ENCODE results near the gene GLRA3. TPM values are rescaled to one million over a fixed set of nuclear protein-coding genes. Genes with fewer than 3 reads are reported as not detected.

GLRA3 gene
- total and polyA plus RNA-seq, 2 of the 8 experiments (the other 6 are each of a cell fraction or from before 2014, with no cell fraction given), result 0.02 TPM; not detected in 1

GRCh38 chr4:174835536-174835935 is 6.5 kb upstream of the GLRA3 start:
- no peak overlapping the region for H2BK12ac ChIP-seq (ENCODE audit: low read depth, low read length)
- no peak overlapping the region for H4K5ac ChIP-seq (ENCODE audit: insufficient read length, low read depth, low read length)

More at GRCh38 chr4:174835536-174835935, 6.5 kb upstream of the GLRA3 start:
- Histone ChIP-seq H3K79me2 (ENCODE audit: control insufficient read depth in 1 of 2, insufficient read depth in 2 of 2, low read length in 2 of 2) (no peaks in the 10 kb centered on the region), H3K4me3 (ENCODE audit: extremely low read depth in 1 of 4, insufficient read depth in 2 of 4, low read depth in 3 of 4, low read length in 4 of 4) (no peak overlapping the region), H3K23ac (ENCODE audit: insufficient read length) (no peak overlapping the region), H3K4ac (replicated peaks; ENCODE audit: insufficient read length, low read depth, low read length) (no peak overlapping the region), H4K20me1 (replicated peaks in 1 of 2; ENCODE audit: control insufficient read depth in 1 of 2, insufficient read depth in 2 of 2, low read length in 2 of 2) (no peaks in the 10 kb centered on the region), H3K18ac (ENCODE audit: extremely low read depth, low read length) (no peak overlapping the region), H3K4me2 (ENCODE audit: insufficient read depth in 1 of 2, low read depth in 2 of 2, low read length in 2 of 2) (no peak overlapping the region), H3K14ac (ENCODE audit: insufficient read length) (no peak overlapping the region), H3K36me3 (ENCODE audit: control insufficient read depth in 2 of 4, insufficient read depth in 4 of 4, low read length in 3 of 4) (no peaks in the 10 kb centered on the region), H3K9me3 (ENCODE audit: insufficient read depth in 2 of 2, low read depth in 1 of 2, low read length in 1 of 2) (no peaks in the 10 kb centered on the region), H3K4me1 (replicated peaks in 1 of 4; ENCODE audit: control insufficient read depth in 3 of 4, insufficient read depth in 4 of 4, low read length in 3 of 4) (no peaks in the 10 kb centered on the region), H4K8ac (ENCODE audit: extremely low read depth, insufficient read depth, low read length) (no peak overlapping the region), H3K23me2 (ENCODE audit: low read depth, low read length) (no peaks in the 10 kb centered on the region), H3K27ac (ENCODE audit: low read depth, low read length) (no peak overlapping the region), H3K79me1 (ENCODE audit: low read depth, low read length) (no peaks in the 10 kb centered on the region), H2AFZ (ENCODE audit: low read length) (no peak overlapping the region), H3K56ac (replicated peaks; ENCODE audit: insufficient read length, low read depth, low read length) (no peak overlapping the region), H2BK15ac (ENCODE audit: low read length) (no peak overlapping the region), H2BK120ac (replicated peaks; ENCODE audit: low read depth, low read length) (no peak overlapping the region), H3K27me3 (replicated peaks in 1 of 4; ENCODE audit: control insufficient read depth in 3 of 4, extremely low read depth in 1 of 4, insufficient read depth in 3 of 4, low read length in 3 of 4) (no peaks in the 10 kb centered on the region), H2BK5ac (ENCODE audit: low read depth, low read length) (no peak overlapping the region), H2AK5ac (ENCODE audit: low read depth, low read length) (no peak overlapping the region), H3K9ac (replicated peaks in 1 of 4; ENCODE audit: extremely low read depth in 1 of 4, low read depth in 3 of 4, low read length in 3 of 4) (no peak overlapping the region), H4K91ac (replicated peaks; ENCODE audit: insufficient read length, low read length) (no peak overlapping the region), H2BK20ac (ENCODE audit: low read length) (no peak overlapping the region)
- FAIRE-seq (no peak), DNase-seq (ENCODE audit: low read depth in 1 of 2, low spot score in 2 of 2) (no peak)
- POLR2A ChIA-PET (ENCODE audit: partially characterized antibody), result no interaction called here
- CTCF ChIA-PET (ENCODE audit: partially characterized antibody), result no interaction called here
- TF ChIP-seq ASH2L (IDR thresholded peaks at IDR 0.05; ENCODE audit: low read length) (no peak), ATF2 (IDR thresholded peaks at IDR 0.05; ENCODE audit: low read length) (no peak), RXRA (IDR thresholded peaks at IDR 0.05; ENCODE audit: insufficient read depth, low read depth, low read length) (no peak), EGR1 (IDR thresholded peaks at IDR 0.05; ENCODE audit: borderline replicate concordance, low read depth, low read length) (no peak), CTCF (IDR thresholded peaks at IDR 0.05; ENCODE audit: control extremely low read depth in 1 of 3, insufficient read depth in 1 of 3, low read depth in 1 of 3, low read length in 3 of 3) (no peak), CREB1 (IDR thresholded peaks at IDR 0.05) (no peak), TBP (IDR thresholded peaks at IDR 0.05; ENCODE audit: low read depth, low read length) (no peak)

All from H1 (cell line).